ENCODE measurements around the gene TM4SF18. TPM values are rescaled to one million over a fixed set of nuclear protein-coding genes. Genes with fewer than 3 reads are reported as not detected.

The TM4SF18 gene
- polyA plus RNA-seq, 1 donor from 2014 or later, result not detected

DNA sequence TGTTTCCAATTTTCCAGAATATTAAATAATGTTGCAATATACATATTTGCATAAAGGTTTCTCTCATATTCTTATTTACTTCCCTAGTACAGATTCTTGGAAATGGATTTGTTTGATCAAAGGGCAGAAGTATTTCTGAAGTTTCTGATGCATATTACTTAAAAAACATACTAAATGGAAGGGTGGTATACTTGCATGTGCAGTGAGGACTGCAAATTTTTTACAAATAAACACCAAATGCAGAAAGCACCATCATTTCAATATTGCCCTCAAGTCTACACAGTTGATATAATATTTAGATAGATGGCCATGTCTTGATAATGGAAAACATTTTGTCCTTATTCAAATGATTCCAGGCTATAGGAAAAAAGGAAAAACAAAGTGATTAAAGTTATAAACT, 12.3 kb downstream of the TM4SF18 start:
- Histone ChIP-seq H3K9me3 (ENCODE audit: low read length) (no peaks in the 10 kb centered on the region), H3K4me2 (ENCODE audit: low read length) (no peak overlapping the region), H3K9me2 (ENCODE audit: insufficient read depth, low read length) (no peaks in the 10 kb centered on the region), H4K20me1 (ENCODE audit: insufficient read depth) (no peaks in the 10 kb centered on the region), H3K4me3 (ENCODE audit: low read length) (no peak overlapping the region), H3K27me3 (ENCODE audit: insufficient read depth, low read depth, low read length) (no peaks in the 10 kb centered on the region), H3K79me2 (replicated peaks; ENCODE audit: insufficient read depth, low read length) (no peaks in the 10 kb centered on the region), H3K36me3 (ENCODE audit: insufficient read depth, low read length) (no peaks in the 10 kb centered on the region), H3K27ac (ENCODE audit: low read length) (no peak overlapping the region), H2AFZ (ENCODE audit: low read depth, low read length) (no peak overlapping the region), H3K9ac (ENCODE audit: low read length) (no peak overlapping the region), H3F3A (ENCODE audit: insufficient read depth, low read length, poor library complexity, severe bottlenecking) (no peaks in the 10 kb centered on the region)
- TF ChIP-seq RAD21 (conservative IDR thresholded peaks at IDR 0.05) (no peak), POLR2AphosphoS5 (IDR thresholded peaks at IDR 0.05) (no peak), SMC3 (conservative IDR thresholded peaks at IDR 0.05; ENCODE audit: poor library complexity) (no peak), EP300 (conservative IDR thresholded peaks at IDR 0.05; ENCODE audit: poor library complexity, severe bottlenecking) (no peak), EZH2 (IDR thresholded peaks at IDR 0.05; ENCODE audit: borderline replicate concordance, insufficient read depth, low read length, poor library complexity, severe bottlenecking) (no peak), MXI1 (conservative IDR thresholded peaks at IDR 0.05; ENCODE audit: poor library complexity, severe bottlenecking) (no peak), TAF1 (IDR thresholded peaks at IDR 0.05; ENCODE audit: low read depth) (no peak)
- TF ChIP-seq, protein P1, sequence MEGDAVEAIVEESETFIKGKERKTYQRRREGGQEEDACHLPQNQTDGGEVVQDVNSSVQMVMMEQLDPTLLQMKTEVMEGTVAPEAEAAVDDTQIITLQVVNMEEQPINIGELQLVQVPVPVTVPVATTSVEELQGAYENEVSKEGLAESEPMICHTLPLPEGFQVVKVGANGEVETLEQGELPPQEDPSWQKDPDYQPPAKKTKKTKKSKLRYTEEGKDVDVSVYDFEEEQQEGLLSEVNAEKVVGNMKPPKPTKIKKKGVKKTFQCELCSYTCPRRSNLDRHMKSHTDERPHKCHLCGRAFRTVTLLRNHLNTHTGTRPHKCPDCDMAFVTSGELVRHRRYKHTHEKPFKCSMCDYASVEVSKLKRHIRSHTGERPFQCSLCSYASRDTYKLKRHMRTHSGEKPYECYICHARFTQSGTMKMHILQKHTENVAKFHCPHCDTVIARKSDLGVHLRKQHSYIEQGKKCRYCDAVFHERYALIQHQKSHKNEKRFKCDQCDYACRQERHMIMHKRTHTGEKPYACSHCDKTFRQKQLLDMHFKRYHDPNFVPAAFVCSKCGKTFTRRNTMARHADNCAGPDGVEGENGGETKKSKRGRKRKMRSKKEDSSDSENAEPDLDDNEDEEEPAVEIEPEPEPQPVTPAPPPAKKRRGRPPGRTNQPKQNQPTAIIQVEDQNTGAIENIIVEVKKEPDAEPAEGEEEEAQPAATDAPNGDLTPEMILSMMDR (IDR thresholded peaks at IDR 0.05; ENCODE audit: poor library complexity, severe bottlenecking), result no peak

DNA sequence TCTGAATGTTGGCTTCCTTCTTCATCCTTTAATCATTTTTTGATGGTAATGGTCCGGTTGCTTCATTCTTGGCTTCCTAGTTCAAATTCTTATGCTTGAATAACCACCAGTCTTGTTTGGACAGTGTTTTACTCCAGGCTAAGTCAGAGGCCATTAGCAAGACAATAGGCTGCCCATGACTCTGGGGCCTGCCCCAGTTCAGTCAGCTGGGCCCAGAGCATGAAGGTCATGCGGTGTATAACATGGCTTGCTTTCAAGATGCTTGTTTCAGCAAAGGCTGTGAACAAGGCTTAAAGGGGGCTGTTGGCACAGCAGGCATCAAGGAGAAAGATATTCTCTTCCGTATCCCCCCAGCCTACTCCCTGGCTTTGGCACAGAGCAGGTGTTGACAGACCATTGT, 13.7 kb downstream of the TM4SF18 start:
- no peak overlapping the region for H3K4me3 ChIP-seq (ENCODE audit: low read length)
- H3K4me2 ChIP-seq (ENCODE audit: low read length), result no peak overlapping the region
- H3K36me3 ChIP-seq (ENCODE audit: insufficient read depth, low read length), result no peaks in the 10 kb centered on the region
- no peaks in the 10 kb centered on the region for H4K20me1 ChIP-seq (ENCODE audit: insufficient read depth)
- TF ChIP-seq POLR2AphosphoS5 (IDR thresholded peaks at IDR 0.05) (no peak), TAF1 (IDR thresholded peaks at IDR 0.05; ENCODE audit: low read depth) (no peak), SMC3 (conservative IDR thresholded peaks at IDR 0.05; ENCODE audit: poor library complexity) (no peak), EZH2 (IDR thresholded peaks at IDR 0.05; ENCODE audit: borderline replicate concordance, insufficient read depth, low read length, poor library complexity, severe bottlenecking) (no peak), EP300 (conservative IDR thresholded peaks at IDR 0.05; ENCODE audit: poor library complexity, severe bottlenecking) (no peak), RAD21 (conservative IDR thresholded peaks at IDR 0.05) (no peak)
- TF ChIP-seq, protein P2, sequence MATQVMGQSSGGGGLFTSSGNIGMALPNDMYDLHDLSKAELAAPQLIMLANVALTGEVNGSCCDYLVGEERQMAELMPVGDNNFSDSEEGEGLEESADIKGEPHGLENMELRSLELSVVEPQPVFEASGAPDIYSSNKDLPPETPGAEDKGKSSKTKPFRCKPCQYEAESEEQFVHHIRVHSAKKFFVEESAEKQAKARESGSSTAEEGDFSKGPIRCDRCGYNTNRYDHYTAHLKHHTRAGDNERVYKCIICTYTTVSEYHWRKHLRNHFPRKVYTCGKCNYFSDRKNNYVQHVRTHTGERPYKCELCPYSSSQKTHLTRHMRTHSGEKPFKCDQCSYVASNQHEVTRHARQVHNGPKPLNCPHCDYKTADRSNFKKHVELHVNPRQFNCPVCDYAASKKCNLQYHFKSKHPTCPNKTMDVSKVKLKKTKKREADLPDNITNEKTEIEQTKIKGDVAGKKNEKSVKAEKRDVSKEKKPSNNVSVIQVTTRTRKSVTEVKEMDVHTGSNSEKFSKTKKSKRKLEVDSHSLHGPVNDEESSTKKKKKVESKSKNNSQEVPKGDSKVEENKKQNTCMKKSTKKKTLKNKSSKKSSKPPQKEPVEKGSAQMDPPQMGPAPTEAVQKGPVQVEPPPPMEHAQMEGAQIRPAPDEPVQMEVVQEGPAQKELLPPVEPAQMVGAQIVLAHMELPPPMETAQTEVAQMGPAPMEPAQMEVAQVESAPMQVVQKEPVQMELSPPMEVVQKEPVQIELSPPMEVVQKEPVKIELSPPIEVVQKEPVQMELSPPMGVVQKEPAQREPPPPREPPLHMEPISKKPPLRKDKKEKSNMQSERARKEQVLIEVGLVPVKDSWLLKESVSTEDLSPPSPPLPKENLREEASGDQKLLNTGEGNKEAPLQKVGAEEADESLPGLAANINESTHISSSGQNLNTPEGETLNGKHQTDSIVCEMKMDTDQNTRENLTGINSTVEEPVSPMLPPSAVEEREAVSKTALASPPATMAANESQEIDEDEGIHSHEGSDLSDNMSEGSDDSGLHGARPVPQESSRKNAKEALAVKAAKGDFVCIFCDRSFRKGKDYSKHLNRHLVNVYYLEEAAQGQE (IDR thresholded peaks at IDR 0.05; ENCODE audit: borderline replicate concordance), result no peak
- H3K27me3 ChIP-seq (ENCODE audit: insufficient read depth, low read depth, low read length), result no peaks in the 10 kb centered on the region
- no peaks in the 10 kb centered on the region for H3K9me3 ChIP-seq (ENCODE audit: low read length)
- H3K9me2 ChIP-seq (ENCODE audit: insufficient read depth, low read length), result no peaks in the 10 kb centered on the region
- H3K27ac ChIP-seq (ENCODE audit: low read length), result no peak overlapping the region
- no peaks in the 10 kb centered on the region for H3F3A ChIP-seq (ENCODE audit: insufficient read depth, low read length, poor library complexity, severe bottlenecking)
- H2AFZ ChIP-seq (ENCODE audit: low read depth, low read length), result no peak overlapping the region
- H3K9ac ChIP-seq (ENCODE audit: low read length), result no peak overlapping the region
- no peaks in the 10 kb centered on the region for H3K79me2 ChIP-seq (replicated peaks; ENCODE audit: insufficient read depth, low read length)
